ENCODE results near the gene HSPB7.

Gene HSPB7

DNA sequence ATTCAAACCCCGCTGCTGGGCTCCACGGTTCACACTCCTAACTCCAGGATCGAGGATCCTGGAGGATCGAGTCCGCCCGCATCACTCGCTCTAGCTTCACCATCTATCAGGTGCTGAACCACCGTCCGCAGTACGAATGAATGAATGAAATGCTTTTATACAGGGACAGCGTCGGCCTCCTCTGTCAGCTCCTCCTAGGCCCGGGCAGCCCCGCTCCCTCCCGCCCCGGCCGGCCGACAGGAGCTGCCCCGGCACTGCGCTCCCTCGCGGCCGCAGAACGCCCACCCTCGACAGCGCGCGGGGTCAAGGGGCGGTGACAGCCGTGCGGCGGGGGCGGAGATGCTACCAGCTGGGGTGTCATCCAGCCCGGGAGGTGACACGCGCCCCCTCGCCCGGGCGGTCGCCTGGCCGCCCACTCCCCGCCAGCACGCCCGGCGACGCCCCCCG lies 42.5 kb downstream of the HSPB7 start:
- DNase-seq (ENCODE audit: insufficient read length) = peak; percentile 63
- FAIRE-seq = peak; percentile 69
- no peak for TF ChIP-seq POLR2A (IDR thresholded peaks at IDR 0.05; ENCODE audit: low read depth, low read length)
- no peak for TF ChIP-seq TAF1 (IDR thresholded peaks at IDR 0.05; ENCODE audit: borderline replicate concordance, low read depth, low read length)
- no peak for TF ChIP-seq POLR2AphosphoS5 (IDR thresholded peaks at IDR 0.05; ENCODE audit: low read depth, low read length)

GRCh38 chr1:15974855-15975254 lies 43.0 kb downstream of the HSPB7 start:
- DNase-seq (ENCODE audit: insufficient read length) (no peak), FAIRE-seq (no peak)
- no peak for TF ChIP-seq POLR2AphosphoS5 (IDR thresholded peaks at IDR 0.05; ENCODE audit: low read depth, low read length)
- TF ChIP-seq POLR2A (IDR thresholded peaks at IDR 0.05; ENCODE audit: low read depth, low read length) = no peak
- no peak for TF ChIP-seq TAF1 (IDR thresholded peaks at IDR 0.05; ENCODE audit: borderline replicate concordance, low read depth, low read length)

DNA sequence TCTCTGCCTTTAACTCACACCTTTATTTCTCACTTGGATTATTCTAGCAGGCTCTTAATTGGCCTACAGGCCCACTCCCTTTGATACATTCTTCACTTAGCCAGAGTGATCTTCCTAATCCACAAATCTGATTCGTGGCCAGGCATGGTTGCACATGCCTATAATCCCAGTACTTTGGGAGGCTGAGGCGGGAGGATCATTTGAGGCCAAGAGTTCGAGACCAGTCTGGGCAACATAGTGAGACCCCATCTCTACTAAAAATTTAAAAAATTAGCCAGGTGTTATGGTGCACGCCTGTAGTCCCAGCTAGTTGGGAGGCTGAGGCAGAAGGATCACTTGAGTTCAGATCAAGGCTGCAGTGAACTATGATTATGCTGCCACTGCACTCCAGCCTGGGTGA lies 44.1 kb downstream of the HSPB7 start:
- FAIRE-seq (no peak), DNase-seq (ENCODE audit: insufficient read length) (no peak)
- TF ChIP-seq POLR2A (IDR thresholded peaks at IDR 0.05; ENCODE audit: low read depth, low read length) = no peak
- TF ChIP-seq POLR2AphosphoS5 (IDR thresholded peaks at IDR 0.05; ENCODE audit: low read depth, low read length) = no peak
- TF ChIP-seq TAF1 (IDR thresholded peaks at IDR 0.05; ENCODE audit: borderline replicate concordance, low read depth, low read length) = no peak

DNA sequence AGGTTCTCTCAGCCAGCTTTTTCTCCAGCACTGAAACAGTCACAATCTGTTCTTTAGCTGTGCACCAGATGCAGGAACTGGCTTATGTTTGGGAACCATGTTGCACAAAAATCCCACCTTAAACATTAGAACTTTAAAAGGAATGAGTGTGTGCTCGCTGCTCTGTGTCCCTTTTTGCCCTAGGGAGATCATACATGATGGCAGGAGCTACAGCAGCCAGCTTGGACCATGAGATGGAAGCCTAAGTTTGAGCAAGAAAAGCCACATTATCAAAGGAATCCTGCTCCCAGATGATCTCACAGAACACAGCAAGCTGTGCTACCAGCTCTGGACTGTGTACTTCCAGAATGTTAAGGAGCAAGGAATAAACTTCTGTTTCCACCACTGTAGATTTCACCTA lies 45.4 kb downstream of the HSPB7 start:
- no peak for TF ChIP-seq POLR2A (IDR thresholded peaks at IDR 0.05; ENCODE audit: low read depth, low read length)
- no peak for TF ChIP-seq TAF1 (IDR thresholded peaks at IDR 0.05; ENCODE audit: borderline replicate concordance, low read depth, low read length)
- TF ChIP-seq POLR2AphosphoS5 (IDR thresholded peaks at IDR 0.05; ENCODE audit: low read depth, low read length) = no peak
- DNase-seq (ENCODE audit: insufficient read length) = no peak
- no peak for FAIRE-seq

- DNase-seq (ENCODE audit: insufficient read length) (no peak), FAIRE-seq (no peak)
- TF ChIP-seq POLR2A (IDR thresholded peaks at IDR 0.05; ENCODE audit: low read depth, low read length) (no peak), TAF1 (IDR thresholded peaks at IDR 0.05; ENCODE audit: borderline replicate concordance, low read depth, low read length) (no peak), POLR2AphosphoS5 (IDR thresholded peaks at IDR 0.05; ENCODE audit: low read depth, low read length) (no peak)
These were observed 46.9 kb downstream of the HSPB7 start for GRCh38 chr1:15970911-15971310.

DNA sequence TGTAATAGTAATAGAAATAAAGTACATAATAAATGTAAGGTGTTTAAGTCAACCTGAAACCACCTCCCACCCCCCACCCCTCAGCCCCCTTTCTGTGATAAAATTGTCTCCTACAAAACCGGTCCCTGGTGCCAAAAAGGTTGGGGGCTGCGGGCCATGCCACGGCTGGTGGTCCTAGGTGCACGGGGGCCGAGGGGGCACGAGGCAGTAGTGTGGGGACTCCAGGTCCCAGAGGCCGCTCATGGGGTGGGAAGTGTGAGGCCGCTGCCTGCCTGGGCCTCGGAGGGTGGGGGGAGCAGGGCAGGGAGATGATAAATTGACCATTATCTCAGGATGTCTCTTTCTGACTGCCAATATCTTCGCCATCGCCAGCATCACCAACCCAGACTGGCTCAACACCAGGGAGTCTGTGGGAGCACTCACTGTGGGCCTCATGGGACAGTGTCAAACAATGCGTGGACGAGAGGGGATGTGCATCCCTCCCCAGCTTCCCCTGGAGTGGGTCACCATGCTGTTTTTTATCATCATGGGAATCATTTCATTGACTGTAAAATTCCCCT lies 48.4 kb downstream of the HSPB7 start:
- TF ChIP-seq POLR2A (IDR thresholded peaks at IDR 0.05; ENCODE audit: low read depth, low read length) (no peak), POLR2AphosphoS5 (IDR thresholded peaks at IDR 0.05; ENCODE audit: low read depth, low read length) (no peak), TAF1 (IDR thresholded peaks at IDR 0.05; ENCODE audit: borderline replicate concordance, low read depth, low read length) (no peak)
- DNase-seq (ENCODE audit: insufficient read length) (no peak), FAIRE-seq (no peak)

- FAIRE-seq = no peak
- no peak for TF ChIP-seq TAF1 (IDR thresholded peaks at IDR 0.05; ENCODE audit: borderline replicate concordance, low read depth, low read length)
- TF ChIP-seq POLR2A (IDR thresholded peaks at IDR 0.05; ENCODE audit: low read depth, low read length) = no peak
- TF ChIP-seq POLR2AphosphoS5 (IDR thresholded peaks at IDR 0.05; ENCODE audit: low read depth, low read length) = no peak
- DNase-seq (ENCODE audit: insufficient read length) = no peak
These were observed 49.7 kb downstream of the HSPB7 start for GRCh38 chr1:15968172-15968571.

DNA sequence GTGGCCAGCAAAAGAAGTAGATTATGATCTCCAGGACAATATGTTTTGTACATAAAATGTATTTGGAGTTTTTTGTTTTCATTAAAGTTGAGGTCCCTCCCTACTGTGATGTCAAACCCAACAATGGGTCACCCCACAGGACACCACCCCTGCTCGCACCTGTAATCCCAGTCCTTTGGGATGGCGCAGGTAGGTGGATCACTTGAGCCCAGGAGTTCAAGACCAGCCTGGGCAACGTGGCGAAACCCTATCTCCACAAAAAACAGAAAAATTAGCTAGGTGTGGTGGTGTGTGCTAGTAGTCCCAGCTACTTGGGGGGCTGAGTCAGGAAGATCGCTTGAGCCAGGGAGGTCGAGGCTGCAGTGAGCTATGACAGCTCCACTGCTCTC lies 50.9 kb downstream of the HSPB7 start:
- TF ChIP-seq TAF1 (IDR thresholded peaks at IDR 0.05; ENCODE audit: borderline replicate concordance, low read depth, low read length) = no peak
- TF ChIP-seq POLR2A (IDR thresholded peaks at IDR 0.05; ENCODE audit: low read depth, low read length) = no peak
- no peak for TF ChIP-seq POLR2AphosphoS5 (IDR thresholded peaks at IDR 0.05; ENCODE audit: low read depth, low read length)
- DNase-seq (ENCODE audit: insufficient read length) = no peak
- no peak for FAIRE-seq

DNA sequence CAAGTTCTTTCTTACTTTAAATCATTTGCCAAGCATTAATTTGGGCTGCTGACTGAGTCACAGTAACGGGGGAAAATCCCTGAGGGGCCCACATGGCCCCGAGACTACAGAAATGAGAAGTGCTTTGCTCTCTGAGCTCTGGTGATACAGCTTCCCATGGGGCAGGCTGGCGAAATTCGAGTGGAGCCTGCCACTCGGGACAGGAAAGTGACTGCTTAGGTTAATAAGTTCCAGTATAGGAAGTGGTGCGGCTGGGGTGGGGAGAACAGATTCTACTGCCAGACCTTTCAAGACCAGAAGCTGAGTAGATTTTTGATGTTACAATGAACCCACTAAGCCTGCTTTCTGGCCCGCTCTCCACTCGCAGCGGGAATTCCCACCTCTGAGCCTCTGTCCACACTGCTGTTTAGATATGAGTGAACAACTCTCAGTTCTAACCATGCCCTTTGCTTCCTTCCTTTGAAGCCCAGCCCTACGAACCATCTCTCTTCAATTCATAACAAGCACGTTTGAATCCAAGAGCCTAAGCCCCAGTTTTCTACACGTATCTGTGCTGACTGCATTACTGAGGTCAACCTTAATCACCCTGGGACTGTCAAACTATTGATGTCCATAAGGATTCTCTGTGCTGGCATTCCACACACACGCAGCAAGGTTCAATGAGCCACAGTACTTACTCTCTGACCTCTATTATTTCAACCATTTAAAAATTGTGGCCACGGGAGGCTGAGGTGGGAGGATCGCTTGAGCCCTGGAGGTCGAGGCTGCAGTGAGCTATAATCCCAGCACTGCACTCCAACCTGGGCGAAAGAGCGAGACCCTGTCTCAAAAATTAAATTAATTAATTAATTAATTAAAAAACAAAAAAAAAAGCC lies 51.5 kb downstream of the HSPB7 start:
- DNase-seq (ENCODE audit: insufficient read length) = no peak
- peak; percentile 96 for FAIRE-seq
- TF ChIP-seq TAF1 (IDR thresholded peaks at IDR 0.05; ENCODE audit: borderline replicate concordance, low read depth, low read length) = no peak
- TF ChIP-seq POLR2A (IDR thresholded peaks at IDR 0.05; ENCODE audit: low read depth, low read length) = peak; percentile 36

- FAIRE-seq = peak; percentile 80
- DNase-seq (ENCODE audit: insufficient read length) = no peak
- TF ChIP-seq POLR2AphosphoS5 (IDR thresholded peaks at IDR 0.05; ENCODE audit: low read depth, low read length) (no peak; the same call in 1 of the 2 replicates), TAF1 (IDR thresholded peaks at IDR 0.05; ENCODE audit: borderline replicate concordance, low read depth, low read length) (no peak), POLR2A (IDR thresholded peaks at IDR 0.05; ENCODE audit: low read depth, low read length) (no peak)
These were observed 52.5 kb downstream of the HSPB7 start for GRCh38 chr1:15965228-15965767.
